IPS-18a (cell line): ENCODE measurements around the gene TSPAN18.
A peak's percentile ranks its signal among the peaks of the same experiment; 100 is the strongest.

Experiments used
- H3K27ac ChIP-seq: one replicate; pipeline ENCODE4 v1.5.1; 2013; ENCODE audit warnings: low read length
- H3K27me3 ChIP-seq: one replicate; pipeline ENCODE4 v1.6.1; 2013; ENCODE audit warnings: mild to moderate bottlenecking, low read length; ENCODE audit not compliant: control insufficient read depth, insufficient read depth
- H3K36me3 ChIP-seq: one replicate; pipeline ENCODE4 v1.6.1; 2013; ENCODE audit warnings: low read depth, low read length; ENCODE audit not compliant: control insufficient read depth
- H3K4me1 ChIP-seq: one replicate; pipeline ENCODE4 v1.6.1; 2013; ENCODE audit warnings: low read depth, low read length; ENCODE audit not compliant: control insufficient read depth
- H3K4me3 ChIP-seq: one replicate; pipeline ENCODE4 v1.5.1; 2013; ENCODE audit warnings: low read length
- H3K9ac ChIP-seq: one replicate; pipeline ENCODE4 v1.6.1; 2013; ENCODE audit warnings: mild to moderate bottlenecking, low read length, moderate library complexity
- H3K9me3 ChIP-seq: one replicate; pipeline ENCODE4 v1.6.1; 2013; ENCODE audit warnings: low read depth, low read length; ENCODE audit not compliant: control insufficient read depth

The TSPAN18 gene

GRCh38 chr11:44941259-44942021, 214.7 kb downstream of the TSPAN18 start:
- Histone ChIP-seq H3K27ac (no peak overlapping the region), H3K36me3 (no peaks in the 10 kb centered on the region), H3K27me3 (no peaks in the 10 kb centered on the region), H3K9me3 (no peaks in the 10 kb centered on the region), H3K4me3 (no peak overlapping the region), H3K9ac (no peak overlapping the region), H3K4me1 (peaks cover 26% of the 10 kb centered on the region)

DNA sequence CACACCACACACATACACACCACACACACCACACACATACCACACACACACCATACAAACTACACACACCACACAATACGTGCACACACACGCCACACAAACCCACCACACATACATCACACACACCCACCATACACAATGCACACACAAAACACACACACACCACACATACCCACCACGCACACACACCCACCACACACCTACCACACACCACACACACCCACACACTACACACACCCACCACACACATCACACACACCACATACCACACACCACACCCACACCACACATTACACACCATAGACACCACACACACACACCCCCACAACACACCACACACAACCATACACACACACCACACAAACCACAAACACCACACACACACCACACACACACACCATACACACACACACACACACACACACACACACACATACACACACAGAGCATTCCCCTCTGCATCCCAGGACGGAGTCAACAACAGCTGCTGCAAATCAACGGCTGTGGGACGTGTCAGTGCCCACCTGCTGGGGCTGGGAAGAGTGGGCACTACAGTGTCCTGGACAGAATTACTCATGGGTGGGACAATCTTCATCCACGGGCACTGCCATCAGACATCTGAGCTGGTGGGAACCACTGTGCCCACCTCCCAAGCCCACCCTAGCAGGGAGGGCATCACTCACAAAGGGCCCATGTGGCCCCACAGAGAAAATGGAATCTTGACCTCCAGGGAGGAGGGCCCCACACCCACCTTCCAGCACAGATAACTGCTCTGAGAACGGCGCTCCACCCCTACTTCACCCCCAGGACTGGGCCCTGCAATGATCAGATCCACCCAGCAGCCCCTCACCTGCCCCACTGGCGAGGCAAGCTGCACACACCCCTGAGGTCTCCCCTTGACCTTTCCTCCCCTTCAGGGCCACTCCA, 215.5 kb downstream of the TSPAN18 start:
- Histone ChIP-seq H3K4me3 (no peak overlapping the region), H3K4me1 (peaks cover 29% of the 10 kb centered on the region), H3K27ac (no peak overlapping the region), H3K9me3 (no peaks in the 10 kb centered on the region), H3K36me3 (no peaks in the 10 kb centered on the region), H3K27me3 (no peaks in the 10 kb centered on the region), H3K9ac (no peak overlapping the region)

- H3K9me3 ChIP-seq, result no peaks in the 10 kb centered on the region
- no peaks in the 10 kb centered on the region for H3K27me3 ChIP-seq
- H3K4me3 ChIP-seq, result no peak overlapping the region
- H3K36me3 ChIP-seq, result no peaks in the 10 kb centered on the region
- no peak overlapping the region for H3K9ac ChIP-seq
- H3K4me1 ChIP-seq, result peaks cover 29% of the 10 kb centered on the region
- H3K27ac ChIP-seq, result no peak overlapping the region
Observed at GRCh38 chr11:44943118-44943517, 216.4 kb downstream of the TSPAN18 start.

DNA sequence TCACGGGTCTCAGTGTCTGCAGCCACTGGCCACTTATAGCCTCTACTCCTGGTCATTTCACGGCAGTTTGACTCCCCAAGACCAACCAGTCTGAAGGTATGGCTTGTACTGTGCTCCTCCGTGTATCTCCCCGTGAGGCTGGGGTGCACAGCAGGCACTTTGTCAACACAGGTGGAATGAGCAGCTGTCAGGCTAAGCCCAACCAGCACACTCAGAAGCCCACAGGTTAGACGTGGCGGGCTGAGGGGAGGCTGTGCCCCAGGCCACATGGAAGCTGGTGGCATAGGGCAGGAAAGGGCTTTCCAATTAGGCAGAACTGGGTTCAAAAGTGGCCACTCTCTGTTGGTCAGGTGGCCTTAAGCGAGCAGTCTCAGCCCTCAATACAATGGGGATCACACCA, 216.9 kb downstream of the TSPAN18 start:
- Histone ChIP-seq H3K9ac (no peak overlapping the region), H3K9me3 (no peaks in the 10 kb centered on the region), H3K36me3 (no peaks in the 10 kb centered on the region), H3K27ac (no peak overlapping the region), H3K27me3 (no peaks in the 10 kb centered on the region), H3K4me1 (peaks cover 31% of the 10 kb centered on the region), H3K4me3 (no peak overlapping the region)

DNA sequence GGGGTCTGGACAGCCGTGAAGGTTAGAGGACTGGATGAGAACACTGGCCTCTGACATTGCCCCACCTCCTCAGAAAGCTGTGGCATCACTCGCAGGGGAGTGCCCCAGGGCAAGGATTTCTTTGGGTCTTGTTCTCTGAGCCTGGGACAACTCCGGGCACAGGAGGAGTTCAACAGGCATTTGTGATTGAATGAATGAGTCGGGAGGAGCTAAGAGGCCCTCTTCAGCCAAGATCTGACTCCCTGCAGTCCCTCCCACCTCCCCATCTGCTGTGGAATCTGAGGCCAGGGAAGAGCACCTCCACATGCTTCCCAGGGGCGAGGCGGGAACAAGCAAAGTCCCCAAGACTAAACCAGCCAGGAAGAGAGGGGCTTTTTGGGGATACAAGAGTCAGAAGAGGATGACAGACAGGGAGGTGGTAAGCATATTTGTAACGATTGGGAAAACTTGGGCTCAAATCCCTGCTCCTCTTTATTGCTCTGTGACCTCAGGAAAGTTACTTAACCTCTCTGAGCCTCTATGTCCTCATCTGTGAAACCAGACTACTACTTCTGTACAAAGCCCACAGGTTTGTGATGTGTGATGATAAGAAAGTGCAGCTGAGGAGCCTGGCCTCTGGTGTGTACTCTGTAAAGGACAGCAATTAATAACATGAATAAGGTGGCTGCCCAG, 217.6 kb downstream of the TSPAN18 start:
- Histone ChIP-seq H3K4me1 (peaks cover 34% of the 10 kb centered on the region), H3K4me3 (no peak overlapping the region), H3K27ac (no peak overlapping the region), H3K9me3 (no peaks in the 10 kb centered on the region), H3K9ac (no peak overlapping the region), H3K27me3 (no peaks in the 10 kb centered on the region), H3K36me3 (no peaks in the 10 kb centered on the region)

DNA sequence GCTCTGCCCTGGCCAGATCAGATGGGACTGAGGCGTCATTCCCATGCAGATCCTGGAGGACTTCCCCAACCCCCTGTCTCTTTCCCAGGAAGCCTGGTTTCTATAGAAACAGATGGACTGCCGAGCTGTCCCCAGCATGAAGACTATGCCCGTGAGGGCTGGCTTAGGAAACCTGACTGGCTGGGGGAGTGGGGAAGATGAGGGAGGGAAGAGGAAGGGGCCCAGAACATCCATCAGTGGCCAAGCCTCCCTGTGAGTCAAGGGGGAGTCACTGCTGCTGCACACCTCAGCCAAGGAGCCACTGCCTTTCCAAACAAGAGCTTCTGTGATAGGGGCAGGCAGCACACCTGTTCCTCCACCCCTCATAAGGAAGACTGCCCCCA, 218.1 kb downstream of the TSPAN18 start:
- H3K27ac ChIP-seq, result no peak overlapping the region
- H3K9ac ChIP-seq, result no peak overlapping the region
- peaks cover 34% of the 10 kb centered on the region for H3K4me1 ChIP-seq

DNA sequence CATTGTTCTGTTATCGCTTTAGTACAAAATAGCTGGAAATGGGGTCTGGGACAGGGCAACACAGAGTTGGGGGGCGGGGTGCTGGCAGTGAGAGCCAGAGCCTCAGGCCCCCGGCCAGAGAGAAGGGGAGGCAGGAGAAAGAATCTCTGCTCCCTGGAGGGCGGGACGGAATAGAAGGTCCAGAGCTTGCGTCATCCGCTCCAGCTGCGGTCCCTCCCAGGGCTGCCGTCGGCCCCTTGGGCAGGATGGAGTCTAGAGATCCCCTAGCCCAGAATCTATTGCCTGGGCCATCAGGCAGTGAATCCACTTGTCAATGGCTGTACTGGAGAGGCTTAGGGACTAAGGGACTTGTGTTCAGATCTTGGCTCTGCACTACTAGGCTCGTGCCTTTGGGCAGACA, 218.9 kb downstream of the TSPAN18 start:
- Histone ChIP-seq H3K9me3 (no peaks in the 10 kb centered on the region), H3K4me3 (no peak overlapping the region), H3K27me3 (no peaks in the 10 kb centered on the region), H3K36me3 (no peaks in the 10 kb centered on the region), H3K4me1 (peaks cover 34% of the 10 kb centered on the region), H3K9ac (no peak overlapping the region), H3K27ac (no peak overlapping the region)

More for the DNA sequence above, 218.1 kb downstream of the TSPAN18 start:
- H3K36me3 ChIP-seq, result no peaks in the 10 kb centered on the region
- H3K27me3 ChIP-seq, result no peaks in the 10 kb centered on the region
- no peaks in the 10 kb centered on the region for H3K9me3 ChIP-seq
- no peak overlapping the region for H3K4me3 ChIP-seq

GRCh38 chr11:44946263-44946662, 219.5 kb downstream of the TSPAN18 start:
- peaks cover 2% of the 10 kb centered on the region for H3K27me3 ChIP-seq
- peaks cover 34% of the 10 kb centered on the region for H3K4me1 ChIP-seq
- H3K4me3 ChIP-seq, result no peak overlapping the region
- no peak overlapping the region for H3K9ac ChIP-seq
- no peaks in the 10 kb centered on the region for H3K9me3 ChIP-seq
- H3K36me3 ChIP-seq, result no peaks in the 10 kb centered on the region
- no peak overlapping the region for H3K27ac ChIP-seq

DNA sequence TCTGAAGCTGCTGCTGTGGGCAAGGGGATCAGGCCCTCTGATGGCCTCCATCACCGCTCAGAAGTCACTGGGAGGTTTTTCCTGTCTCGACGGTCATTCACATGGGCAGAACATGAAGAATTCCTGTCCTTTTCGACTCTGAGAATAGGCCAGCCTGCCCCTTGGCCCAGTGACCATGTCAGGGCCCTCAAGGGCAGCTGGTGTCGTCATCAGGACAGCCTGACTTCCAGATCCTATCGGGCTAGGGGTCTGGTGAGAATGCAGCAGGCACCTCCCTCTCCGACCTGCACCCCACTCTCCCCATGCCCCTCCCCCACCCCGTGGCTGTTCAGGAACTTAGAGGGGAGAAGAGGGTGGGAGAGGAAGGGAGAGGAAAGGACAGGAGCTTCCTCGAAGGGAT, 220.4 kb downstream of the TSPAN18 start:
- Histone ChIP-seq H3K9ac (no peak overlapping the region), H3K4me3 (no peak overlapping the region), H3K27me3 (peaks cover 4% of the 10 kb centered on the region), H3K4me1 (peaks cover 34% of the 10 kb centered on the region), H3K9me3 (no peaks in the 10 kb centered on the region), H3K27ac (no peak overlapping the region), H3K36me3 (no peaks in the 10 kb centered on the region)

DNA sequence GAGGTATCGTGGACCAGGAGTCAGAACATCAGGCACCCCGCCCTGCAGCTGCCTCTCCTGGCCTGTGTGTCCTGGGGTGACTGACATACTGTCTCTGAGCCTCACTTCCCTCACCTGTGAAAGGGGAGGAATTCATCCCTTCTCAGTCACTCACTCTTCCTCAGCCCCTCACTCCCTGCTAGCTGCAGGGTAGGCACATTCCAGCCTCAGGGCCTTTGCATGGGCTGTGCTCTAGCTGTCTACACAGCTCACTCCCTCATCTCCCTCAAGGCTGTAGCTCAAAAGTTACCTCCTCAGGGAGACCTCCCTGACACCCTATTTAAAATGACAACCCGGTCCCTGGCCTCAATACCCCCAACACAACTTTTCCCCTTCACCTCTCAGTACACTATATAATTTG, 221.4 kb downstream of the TSPAN18 start:
- H3K4me3 ChIP-seq, result no peak overlapping the region
- no peaks in the 10 kb centered on the region for H3K36me3 ChIP-seq
- no peak overlapping the region for H3K27ac ChIP-seq
- H3K9ac ChIP-seq, result no peak overlapping the region
- peaks cover 4% of the 10 kb centered on the region for H3K27me3 ChIP-seq
- H3K9me3 ChIP-seq, result no peaks in the 10 kb centered on the region
- peaks cover 30% of the 10 kb centered on the region for H3K4me1 ChIP-seq

GRCh38 chr11:44949160-44950030, 222.6 kb downstream of the TSPAN18 start:
- H3K9ac ChIP-seq, result peak overlapping the region; percentile 69
- no peak overlapping the region for H3K27ac ChIP-seq
- peaks cover 4% of the 10 kb centered on the region for H3K27me3 ChIP-seq
- H3K4me3 ChIP-seq, result peak overlapping the region; percentile 76
- H3K9me3 ChIP-seq, result no peaks in the 10 kb centered on the region
- no peaks in the 10 kb centered on the region for H3K36me3 ChIP-seq
- peaks cover 27% of the 10 kb centered on the region for H3K4me1 ChIP-seq
